GM21367 (cell line): ENCODE data around the gene ARL8B.
"Not testable (repeated sequence)": the region's sequence is repeated elsewhere in the genome, so short reads cannot be mapped to it uniquely, and the experiment has no call there.

Source experiments
- ATAC-seq: cut with Tn5 transposase; IDR thresholded peaks from one replicate; pipeline ENCODE4 v1.9.1; 2021; ENCODE audit not compliant: unreplicated experiment

The ARL8B gene

DNA sequence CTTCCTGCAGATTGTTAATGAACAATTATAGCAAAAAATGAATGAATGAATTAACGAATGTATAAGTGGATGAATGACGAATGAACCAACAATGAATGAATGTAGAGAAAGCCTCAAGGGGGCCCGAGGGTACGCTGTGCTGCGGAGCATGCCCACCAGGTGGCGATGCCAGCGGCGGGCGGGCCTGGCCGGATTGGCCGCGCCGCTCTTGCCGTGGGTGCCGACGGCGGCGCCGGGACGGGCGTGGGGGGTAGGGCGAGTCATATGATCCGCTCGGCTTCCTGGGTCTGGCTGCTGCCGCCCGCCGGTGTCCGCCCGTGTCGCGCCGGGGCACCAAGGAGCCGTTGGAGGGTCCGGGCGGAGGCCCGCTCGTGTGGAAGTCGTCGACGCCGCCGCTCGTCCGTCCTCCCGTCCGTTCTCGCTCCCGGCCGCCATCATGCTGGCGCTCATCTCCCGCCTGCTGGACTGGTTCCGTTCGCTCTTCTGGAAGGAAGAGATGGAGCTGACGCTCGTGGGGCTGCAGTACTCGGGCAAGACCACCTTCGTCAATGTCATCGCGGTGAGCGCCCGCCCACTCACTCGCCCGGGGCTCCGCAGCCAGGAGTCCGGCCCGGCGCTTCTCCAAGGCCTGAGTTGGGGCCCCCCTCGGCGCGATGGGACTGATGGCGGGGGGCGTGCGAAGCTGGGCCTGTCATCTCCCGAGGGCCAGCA lies at the start of gene ARL8B:
Gene ARL8B, plus strand, starts transcription at position 263 of the 711 bp plus-strand sequence. Its CDS starts 174 bp downstream, at position 437.
- ATAC-seq: peak; percentile 95

DNA sequence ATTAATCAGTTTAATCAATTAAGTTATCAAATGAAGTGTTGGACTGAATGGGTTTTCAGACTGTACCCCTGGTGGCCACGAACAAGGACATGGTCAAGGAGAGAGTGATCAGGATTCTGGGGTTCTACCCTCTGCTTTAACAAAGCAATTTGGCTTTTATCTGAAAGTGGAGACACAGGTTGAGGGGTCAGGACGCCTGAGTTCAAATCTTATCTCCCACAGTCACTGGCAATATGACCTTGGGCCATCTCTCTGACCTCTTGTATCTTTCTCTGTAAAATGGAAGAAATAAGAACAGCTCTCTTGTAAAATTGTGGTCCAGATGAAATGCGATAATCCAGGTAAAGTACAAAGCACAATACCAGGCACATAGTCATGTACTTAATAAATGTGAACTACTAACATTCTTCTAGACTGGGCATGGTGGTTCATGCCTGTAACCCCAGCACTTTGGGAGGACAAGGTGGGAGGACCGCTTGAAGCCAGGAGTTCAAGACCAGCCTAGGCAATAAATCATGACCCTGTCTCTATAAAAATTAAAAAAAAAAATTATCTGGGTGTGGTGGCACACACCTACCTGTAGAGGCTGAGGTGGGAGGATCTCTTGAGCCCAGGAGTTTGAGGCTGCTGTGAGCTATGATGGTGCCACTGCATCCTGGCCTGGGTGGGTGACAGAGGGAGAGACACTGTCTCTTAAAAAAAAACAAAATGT lies 48.6 kb upstream of the ARL8B start:
- ATAC-seq: no peak

- ATAC-seq: no peak
Measured at GRCh38 chr3:5078151-5078550, 43.9 kb upstream of the ARL8B start.

- ATAC-seq: no peak
Measured at GRCh38 chr3:5079761-5080160, 42.3 kb upstream of the ARL8B start.

DNA sequence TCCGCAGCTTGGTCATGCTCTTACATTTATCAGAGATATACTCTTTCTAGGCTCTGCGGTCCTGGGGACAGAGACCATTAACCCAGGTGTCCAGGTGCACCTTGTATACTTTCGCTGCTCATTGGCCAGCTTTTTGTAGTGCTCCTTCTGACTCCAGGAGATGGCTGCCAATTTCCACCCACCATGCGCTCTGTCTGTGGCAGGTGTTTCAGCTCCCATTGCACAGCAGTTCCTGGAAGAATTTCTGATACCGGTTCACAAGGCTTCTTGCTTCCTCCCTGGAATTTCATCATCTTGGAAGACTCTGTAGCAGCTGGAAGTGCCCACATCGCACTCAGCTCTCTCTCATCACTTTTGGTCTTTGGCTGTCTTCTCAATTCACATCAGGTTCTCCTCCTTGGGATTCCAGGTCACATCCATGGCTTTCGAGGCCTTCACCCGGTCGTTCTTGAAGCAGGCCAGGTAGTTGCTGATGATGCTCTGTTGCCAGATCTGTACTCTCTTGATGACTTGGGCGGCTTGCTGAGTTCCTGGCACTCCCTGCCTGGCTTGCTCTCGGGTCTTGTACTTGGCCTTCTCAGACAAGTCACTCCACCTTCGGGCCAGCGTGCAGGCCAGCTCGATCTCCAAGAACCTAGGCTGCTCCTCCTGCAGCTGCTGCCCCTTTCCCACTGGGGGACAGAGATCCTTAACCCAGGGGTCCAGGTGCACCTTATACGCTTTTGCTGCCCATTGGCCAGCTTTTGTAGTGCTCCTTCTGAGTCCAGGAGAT lies 41.1 kb upstream of the ARL8B start:
- ATAC-seq: no peak

- not testable (repeated sequence) for ATAC-seq
Measured at GRCh38 chr3:5081973-5082788, 39.9 kb upstream of the ARL8B start.

DNA sequence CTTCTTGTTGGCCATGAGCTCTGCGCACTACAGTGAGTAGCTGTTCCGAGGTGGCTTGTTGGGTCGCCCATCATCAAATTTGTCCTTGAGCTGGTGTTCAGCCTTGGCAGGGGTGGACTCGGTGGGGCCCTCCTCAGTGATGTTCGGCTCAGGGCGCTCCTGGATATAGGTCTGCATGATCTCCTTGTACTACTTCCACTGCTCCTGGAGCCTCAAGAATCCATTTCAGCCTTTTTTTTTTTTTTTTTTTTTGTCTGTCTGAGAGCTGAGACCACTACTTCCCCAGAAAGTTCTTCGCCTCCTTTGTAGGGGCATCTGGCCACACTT lies 39.3 kb upstream of the ARL8B start:
- no peak for ATAC-seq

DNA sequence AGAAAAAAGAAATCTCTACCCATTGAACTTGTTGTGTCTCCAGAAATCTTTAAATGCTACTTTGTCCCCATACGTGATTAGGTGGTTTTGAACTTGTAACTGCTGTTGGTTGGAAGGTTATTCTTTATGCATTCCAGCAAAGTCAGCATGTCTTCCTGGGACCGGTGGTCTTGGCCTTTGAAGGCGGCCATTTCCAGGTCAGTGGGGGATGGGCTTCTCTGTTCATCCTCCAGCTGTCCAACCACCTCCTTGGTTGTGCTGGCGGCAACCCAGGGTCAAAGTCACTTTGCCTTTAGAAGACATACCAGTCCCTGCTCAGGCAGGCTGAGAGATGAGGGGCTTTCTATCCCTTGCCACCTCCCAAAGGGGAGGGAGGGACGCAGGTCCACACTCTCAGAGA lies 37.9 kb upstream of the ARL8B start:
- ATAC-seq: no peak

DNA sequence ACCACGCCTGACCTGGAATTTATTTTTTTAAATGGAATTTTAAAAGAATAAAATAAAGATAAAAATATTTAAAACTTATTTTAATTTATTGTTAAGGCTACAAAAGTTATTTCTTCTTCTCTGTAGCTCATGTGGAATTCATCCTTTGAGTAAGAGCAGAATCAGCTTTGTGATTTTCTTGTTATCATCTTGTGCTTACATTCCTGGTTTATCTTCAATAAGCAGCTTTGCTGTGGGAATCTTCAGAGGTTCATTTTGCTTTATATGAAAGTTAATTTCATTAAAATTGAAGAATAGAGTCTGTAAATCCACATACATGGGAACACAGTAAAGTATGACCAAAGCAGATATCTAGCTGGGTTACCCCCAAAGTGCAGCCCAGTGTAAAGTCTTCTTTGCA lies 35.4 kb upstream of the ARL8B start:
- ATAC-seq: no peak

GRCh38 chr3:5087209-5087608 lies 34.9 kb upstream of the ARL8B start:
- no peak for ATAC-seq

- ATAC-seq: no peak
Measured at GRCh38 chr3:5090197-5090596, 31.9 kb upstream of the ARL8B start.

- no peak for ATAC-seq
Measured at GRCh38 chr3:5092018-5092417, 30.1 kb upstream of the ARL8B start.

- ATAC-seq: no peak
Measured at GRCh38 chr3:5093731-5094130, 28.4 kb upstream of the ARL8B start.

- no peak for ATAC-seq
Measured at GRCh38 chr3:5095886-5096285, 26.2 kb upstream of the ARL8B start.

GRCh38 chr3:5096336-5097008 lies 25.6 kb upstream of the ARL8B start:
- ATAC-seq: no peak

DNA sequence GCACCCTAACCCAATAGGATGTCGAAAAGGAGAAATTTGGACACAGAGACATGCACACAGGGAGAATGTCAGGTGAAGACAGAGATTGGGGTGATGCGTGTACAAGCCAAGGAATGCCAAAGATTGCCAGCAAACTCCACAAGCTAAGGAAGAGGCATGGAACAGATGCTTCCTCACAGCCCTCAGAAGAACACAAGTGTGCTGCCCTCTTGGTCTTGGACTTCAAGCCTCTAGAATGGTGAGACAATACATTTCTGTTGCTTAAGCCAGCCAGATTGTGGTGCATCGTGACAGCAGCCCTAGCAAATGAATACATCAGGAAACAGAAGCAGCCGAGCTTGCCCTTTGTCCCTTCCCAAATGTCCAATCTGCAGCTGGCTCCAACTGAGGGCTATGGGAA lies 23.7 kb upstream of the ARL8B start:
- no peak for ATAC-seq

DNA sequence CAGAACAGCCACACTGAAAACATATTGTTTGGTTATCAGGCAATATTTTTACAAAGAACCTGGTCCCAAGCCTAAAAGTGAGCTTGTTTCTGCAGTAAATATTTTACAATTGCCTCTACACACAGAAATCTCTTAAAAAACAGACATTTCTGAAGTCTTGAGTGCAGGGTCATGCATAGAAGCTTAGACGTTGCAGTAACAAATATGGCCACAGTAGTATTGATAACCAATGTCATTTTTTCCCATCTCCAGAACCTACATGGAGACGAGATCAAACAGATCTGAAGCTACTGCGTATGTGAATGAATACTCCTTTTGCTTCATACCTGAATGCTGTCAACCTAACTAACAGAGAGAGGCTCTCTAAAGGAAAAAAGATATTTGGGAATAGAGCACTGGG lies 19.6 kb upstream of the ARL8B start:
- no peak for ATAC-seq

GRCh38 chr3:5103743-5104142 lies 18.3 kb upstream of the ARL8B start:
- ATAC-seq: no peak

DNA sequence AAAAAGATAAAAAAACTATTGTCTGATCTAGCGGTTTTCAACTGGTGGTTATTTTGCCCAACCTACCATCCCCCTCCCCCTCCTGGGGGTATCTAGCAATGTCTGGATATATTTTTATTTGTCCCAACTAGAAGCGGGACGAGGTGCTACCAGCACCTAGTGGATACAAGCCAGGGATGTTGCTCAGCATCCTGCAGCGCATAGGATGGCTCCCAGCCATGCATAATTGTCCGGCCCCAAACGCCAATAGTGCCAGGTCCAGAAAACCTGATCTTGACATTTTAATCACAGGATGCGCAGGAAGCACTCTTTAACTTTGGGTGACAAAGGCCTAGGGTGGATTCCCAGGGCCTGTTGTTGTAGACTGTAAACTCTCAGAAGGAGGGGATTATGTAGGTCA lies 17.0 kb upstream of the ARL8B start:
- no peak for ATAC-seq

- not testable (repeated sequence) for ATAC-seq
Measured at GRCh38 chr3:5106371-5106770, 15.7 kb upstream of the ARL8B start.

DNA sequence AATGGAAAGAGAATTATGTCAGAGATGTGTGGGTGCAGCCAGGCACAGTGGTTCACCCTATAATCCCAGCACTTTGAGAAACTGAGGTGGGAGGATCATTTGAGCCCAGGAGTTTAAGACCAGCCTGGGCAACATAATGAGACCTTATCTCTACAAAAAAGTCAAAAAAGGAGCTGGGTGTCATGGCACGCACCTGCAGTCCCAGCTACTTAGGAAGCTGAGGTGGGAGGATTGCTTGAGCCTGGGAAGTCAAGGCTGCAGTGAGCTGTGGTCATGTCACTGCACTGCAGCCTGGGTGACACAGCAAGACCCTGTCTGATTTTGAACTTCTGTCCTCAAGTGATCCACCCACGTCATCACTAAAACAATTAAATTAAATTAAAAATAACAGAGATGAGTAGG lies 15.2 kb upstream of the ARL8B start:
- ATAC-seq: not testable (repeated sequence)
